ENCODE measurements around the gene ITGA8. TPM values are rescaled to one million over a fixed set of nuclear protein-coding genes. Genes with fewer than 3 reads are reported as not detected.

ITGA8 gene
- total RNA-seq, 1 donor from 2014 or later = not detected

DNA sequence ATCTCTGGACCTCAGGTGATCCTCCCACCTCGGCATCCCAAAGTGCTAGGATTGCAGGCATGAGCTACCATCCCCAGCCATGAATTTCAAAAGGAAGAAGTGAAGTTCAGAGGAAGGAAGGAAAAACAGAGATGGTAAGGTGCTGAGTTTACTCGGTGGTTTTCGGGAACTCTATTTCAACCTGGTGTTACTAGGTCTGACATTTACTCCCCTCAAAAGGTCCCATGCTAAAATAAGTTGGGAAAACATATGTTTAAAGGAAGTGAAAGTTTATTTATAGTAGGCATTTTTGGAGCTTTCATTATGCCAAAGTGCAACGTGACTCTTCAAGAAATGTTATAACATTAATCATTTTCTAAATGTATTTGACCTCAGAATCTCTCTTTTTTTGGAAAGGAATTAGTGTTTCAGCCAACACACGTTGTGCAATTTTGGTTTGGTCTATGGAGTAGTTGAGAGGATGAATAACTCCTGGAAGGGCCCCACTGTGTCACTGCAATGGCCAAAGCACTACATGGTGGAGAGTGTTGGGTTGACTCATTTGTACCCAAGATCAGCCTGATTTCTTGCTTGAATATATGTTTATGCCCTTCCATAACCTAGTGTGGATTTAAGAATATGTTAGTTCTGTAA lies 233.9 kb downstream of the ITGA8 start:
- CTCF ChIA-PET = no interaction called here
- DNase-seq (no peak), ATAC-seq (ENCODE audit: low read depth) (no peak)
- H3K4me3 Mint-ChIP-seq = no peak overlapping the region
- intact Hi-C loops (cut with micrococcal nuclease) = no loop called here
- H3K36me3 Mint-ChIP-seq (ENCODE audit: low read depth) = no peaks in the 10 kb centered on the region
- H3K27ac Mint-ChIP-seq = no peak overlapping the region
- TF ChIP-seq CTCF (IDR thresholded peaks at IDR 0.05) = no peak
- H3K9me3 Mint-ChIP-seq = no peaks in the 10 kb centered on the region
- H3K4me1 Mint-ChIP-seq = no peaks in the 10 kb centered on the region
- peaks cover 1% of the 10 kb centered on the region for H3K27me3 Mint-ChIP-seq
- POLR2A ChIA-PET = no interaction called here

- intact Hi-C loops (cut with micrococcal nuclease) = no loop called here
- H3K27ac Mint-ChIP-seq = no peak overlapping the region
- peaks cover 1% of the 10 kb centered on the region for H3K27me3 Mint-ChIP-seq
- ChIA-PET CTCF (no interaction called here), POLR2A (no interaction called here)
- no peaks in the 10 kb centered on the region for H3K9me3 Mint-ChIP-seq
- no peaks in the 10 kb centered on the region for H3K4me1 Mint-ChIP-seq
- DNase-seq (no peak), ATAC-seq (ENCODE audit: low read depth) (no peak)
- no peak overlapping the region for H3K4me3 Mint-ChIP-seq
- TF ChIP-seq CTCF (IDR thresholded peaks at IDR 0.05) = no peak
- H3K36me3 Mint-ChIP-seq (ENCODE audit: low read depth) = no peaks in the 10 kb centered on the region
Observed at GRCh38 chr10:15485027-15485426, 234.7 kb downstream of the ITGA8 start.

DNA sequence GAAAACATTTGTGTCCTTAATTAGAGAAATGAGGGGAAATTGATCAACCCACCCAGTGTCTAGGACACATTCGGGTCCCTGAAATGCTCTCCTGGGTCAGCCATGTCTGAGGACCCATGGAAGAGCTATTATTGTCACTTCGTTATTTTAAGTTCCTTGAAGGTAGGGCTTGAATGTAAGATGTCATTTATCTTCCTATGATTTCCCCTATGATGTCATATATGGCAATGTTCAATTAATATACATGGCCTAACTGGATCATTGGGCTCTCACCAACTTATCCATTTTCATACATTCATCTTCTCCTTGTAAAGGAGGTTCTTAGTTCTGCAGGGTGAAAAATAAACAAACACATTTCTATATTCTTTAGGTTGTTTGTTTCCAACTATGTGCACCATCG lies 235.6 kb downstream of the ITGA8 start:
- H3K4me1 Mint-ChIP-seq = no peaks in the 10 kb centered on the region
- CTCF ChIA-PET = no interaction called here
- no peaks in the 10 kb centered on the region for H3K9me3 Mint-ChIP-seq
- ATAC-seq (ENCODE audit: low read depth) (no peak), DNase-seq (no peak)
- H3K27me3 Mint-ChIP-seq = peaks cover 1% of the 10 kb centered on the region
- H3K36me3 Mint-ChIP-seq (ENCODE audit: low read depth) = no peaks in the 10 kb centered on the region
- H3K27ac Mint-ChIP-seq = no peak overlapping the region
- intact Hi-C loops (cut with micrococcal nuclease) = no loop called here
- H3K4me3 Mint-ChIP-seq = no peak overlapping the region
- POLR2A ChIA-PET = no interaction called here
- no peak for TF ChIP-seq CTCF (IDR thresholded peaks at IDR 0.05)

GRCh38 chr10:15483215-15484075 lies 236.3 kb downstream of the ITGA8 start:
- Mint-ChIP-seq H3K4me1 (no peaks in the 10 kb centered on the region), H3K27me3 (peaks cover 1% of the 10 kb centered on the region), H3K36me3 (ENCODE audit: low read depth) (no peaks in the 10 kb centered on the region), H3K27ac (no peak overlapping the region), H3K4me3 (no peak overlapping the region), H3K9me3 (no peaks in the 10 kb centered on the region)
- intact Hi-C loops (cut with micrococcal nuclease) = no loop called here
- ChIA-PET POLR2A (no interaction called here), CTCF (no interaction called here)
- no peak for TF ChIP-seq CTCF (IDR thresholded peaks at IDR 0.05)
- ATAC-seq (ENCODE audit: low read depth) (no peak), DNase-seq (no peak)

DNA sequence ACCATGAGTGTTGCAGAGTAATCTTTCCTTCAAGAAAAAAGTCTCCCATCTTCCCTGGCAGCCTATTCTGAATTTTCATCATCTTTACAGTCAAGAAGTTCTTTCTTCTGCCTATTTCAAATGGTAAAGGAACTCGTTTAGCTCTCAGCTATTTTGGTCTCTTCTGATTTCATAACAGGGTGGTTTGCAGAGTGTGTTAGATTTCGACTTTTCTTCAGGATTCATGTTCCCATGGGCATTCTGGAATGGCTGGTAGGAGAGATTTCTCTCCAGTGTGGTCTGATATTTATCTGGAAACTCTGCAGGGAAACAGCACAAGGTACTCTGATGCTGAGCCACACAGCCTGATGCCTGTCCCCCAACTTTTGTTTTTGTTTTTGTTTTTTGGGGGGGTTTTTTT lies 237.6 kb downstream of the ITGA8 start:
- CTCF ChIA-PET = no interaction called here
- POLR2A ChIA-PET = no interaction called here
- DNase-seq (no peak), ATAC-seq (ENCODE audit: low read depth) (no peak)
- Mint-ChIP-seq H3K4me3 (no peak overlapping the region), H3K36me3 (ENCODE audit: low read depth) (no peaks in the 10 kb centered on the region), H3K27me3 (peaks cover 1% of the 10 kb centered on the region), H3K4me1 (no peaks in the 10 kb centered on the region), H3K27ac (no peak overlapping the region), H3K9me3 (no peaks in the 10 kb centered on the region)
- TF ChIP-seq CTCF (IDR thresholded peaks at IDR 0.05) = no peak
- intact Hi-C loops (cut with micrococcal nuclease) = no loop called here

All from activated B cell treated with CpG ODN at 0.5 μM for 24 hours (primary cell).